GM21528 (cell line): ENCODE results near the gene UGT2B28.
"Not testable (repeated sequence)": the region's sequence is repeated elsewhere in the genome, so short reads cannot be mapped to it uniquely, and the experiment has no call there.

Experiments used
- ATAC-seq: cut with Tn5 transposase; IDR thresholded peaks from one replicate; pipeline ENCODE4 v1.9.1; 2021; ENCODE audit warnings: mild to moderate bottlenecking, moderate library complexity; ENCODE audit not compliant: unreplicated experiment, low FRiP score

Gene UGT2B28

DNA sequence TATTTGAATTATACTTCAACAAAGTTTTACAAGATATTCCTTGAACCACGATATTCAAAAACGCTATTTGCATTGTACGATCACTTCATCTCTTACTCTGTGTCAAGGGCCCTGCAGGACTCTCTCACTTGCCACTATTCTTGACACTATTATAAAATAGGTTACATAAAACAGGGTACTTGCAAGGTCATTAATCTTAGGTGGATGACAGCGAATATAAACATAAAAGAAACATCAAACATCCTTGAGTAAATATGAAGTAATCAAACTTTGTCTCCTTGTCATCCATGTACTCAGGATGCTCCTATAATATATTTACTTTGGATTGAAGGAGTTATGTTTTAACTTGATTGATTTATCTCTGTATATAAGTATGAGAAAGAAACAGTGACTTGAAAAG lies at the start of gene UGT2B28:
TSS of gene UGT2B28 (plus strand) at position 395 of the 400 bp plus-strand sequence. CDS start 26 bp downstream, outside the sequence.
- ATAC-seq = not testable (repeated sequence)

DNA sequence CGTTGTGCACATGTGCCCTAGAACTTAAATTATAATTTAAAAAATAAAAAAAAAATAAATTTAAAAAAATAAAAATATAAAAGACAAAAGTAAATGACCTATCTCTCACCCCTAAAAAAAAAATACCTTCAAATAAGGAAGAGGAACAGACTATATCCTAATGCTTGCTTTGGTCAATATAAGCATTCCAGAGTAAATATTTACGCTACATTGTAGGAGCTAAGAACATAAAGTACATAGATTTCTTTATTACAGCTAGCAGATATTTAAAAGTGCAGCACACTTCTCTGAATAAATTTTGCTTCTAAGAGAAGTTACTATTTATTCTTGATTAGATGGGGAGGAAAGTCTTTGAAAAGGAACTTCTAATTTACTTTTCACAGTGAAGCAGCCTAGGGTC lies 41.2 kb upstream of the UGT2B28 start:
- no peak for ATAC-seq

DNA sequence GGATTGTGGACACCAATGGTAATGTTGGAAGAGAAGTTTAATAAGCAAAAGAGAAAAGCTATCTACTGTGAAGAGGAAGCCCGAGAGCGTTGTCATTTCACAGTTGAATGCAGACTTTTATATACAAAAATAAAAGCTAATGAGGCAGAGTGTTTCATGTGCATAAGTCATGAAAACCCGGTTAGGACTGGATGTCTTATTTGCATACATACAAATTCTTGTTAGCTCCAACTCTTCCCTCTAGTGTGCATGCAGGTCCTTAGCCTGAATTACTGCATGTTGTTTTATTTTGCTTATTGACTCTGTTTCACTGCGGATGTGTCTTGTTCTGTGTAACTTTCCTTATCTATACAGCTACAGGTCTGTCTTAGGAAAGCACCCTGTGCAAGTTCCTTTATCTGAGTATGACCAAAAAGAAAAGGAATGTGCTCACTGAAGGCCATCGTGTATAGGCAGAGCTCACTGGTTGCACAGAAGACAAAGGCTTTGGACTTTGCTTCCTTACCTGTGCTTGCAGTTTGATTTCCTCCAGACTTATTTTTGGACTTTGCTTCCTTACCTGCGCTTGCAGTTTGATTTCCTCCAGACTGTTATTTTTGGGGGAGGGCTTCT lies 40.6 kb upstream of the UGT2B28 start:
- no peak for ATAC-seq

DNA sequence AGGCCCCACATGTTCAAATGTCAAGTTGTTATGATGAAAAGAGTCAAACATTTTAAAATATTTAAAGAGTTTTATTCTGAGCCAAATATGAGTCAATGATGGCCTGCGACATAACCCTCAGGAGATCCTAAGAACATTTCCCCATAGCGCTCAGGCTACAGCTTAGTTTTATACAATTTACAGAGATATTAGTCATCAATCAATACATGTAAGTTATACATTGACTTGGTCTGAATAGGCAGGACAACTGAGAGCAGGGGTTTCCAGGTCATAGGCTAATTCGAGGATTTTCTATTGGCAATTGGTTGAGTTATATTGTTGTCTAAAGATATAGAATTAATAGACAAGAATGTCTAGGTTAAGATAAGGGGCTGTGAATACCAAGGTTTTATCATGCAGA lies 39.5 kb upstream of the UGT2B28 start:
- not testable (repeated sequence) for ATAC-seq

GRCh38 chr4:69241746-69242145 lies 38.5 kb upstream of the UGT2B28 start:
- ATAC-seq = not testable (repeated sequence)

DNA sequence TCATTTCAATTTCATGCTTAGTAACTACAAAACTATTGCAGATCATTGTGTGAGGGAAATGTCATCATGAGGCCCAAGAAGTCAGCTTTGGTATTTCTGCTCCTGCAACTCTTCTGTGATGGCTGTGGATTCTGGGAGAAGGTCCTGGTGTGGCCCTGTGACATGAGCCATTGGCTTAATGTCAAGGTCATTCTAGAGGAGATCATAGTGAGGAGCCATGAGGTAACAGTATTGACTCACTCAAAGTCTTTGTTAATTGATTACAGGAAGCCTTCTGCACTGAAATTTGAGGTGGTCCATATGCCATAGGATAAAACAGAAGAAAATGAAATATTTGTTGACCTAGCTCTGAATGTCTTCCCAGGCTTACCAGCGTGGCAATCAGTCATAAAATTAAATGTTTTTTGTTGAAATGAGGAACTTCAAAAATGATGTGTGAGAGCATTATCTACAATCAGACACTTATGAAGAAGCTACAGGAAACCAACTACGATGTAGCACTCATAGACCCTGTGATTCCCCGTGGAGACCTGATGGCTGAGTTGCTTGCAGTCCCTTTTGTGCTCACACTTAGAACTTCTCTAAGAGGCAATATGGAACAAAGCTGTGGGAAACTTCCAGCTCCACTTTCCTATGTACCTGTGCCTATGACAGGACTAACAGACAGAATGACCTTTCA lies 37.6 kb upstream of the UGT2B28 start:
- not testable (repeated sequence) for ATAC-seq

- ATAC-seq = not testable (repeated sequence)
Measured at GRCh38 chr4:69250884-69251283, 29.4 kb upstream of the UGT2B28 start.

DNA sequence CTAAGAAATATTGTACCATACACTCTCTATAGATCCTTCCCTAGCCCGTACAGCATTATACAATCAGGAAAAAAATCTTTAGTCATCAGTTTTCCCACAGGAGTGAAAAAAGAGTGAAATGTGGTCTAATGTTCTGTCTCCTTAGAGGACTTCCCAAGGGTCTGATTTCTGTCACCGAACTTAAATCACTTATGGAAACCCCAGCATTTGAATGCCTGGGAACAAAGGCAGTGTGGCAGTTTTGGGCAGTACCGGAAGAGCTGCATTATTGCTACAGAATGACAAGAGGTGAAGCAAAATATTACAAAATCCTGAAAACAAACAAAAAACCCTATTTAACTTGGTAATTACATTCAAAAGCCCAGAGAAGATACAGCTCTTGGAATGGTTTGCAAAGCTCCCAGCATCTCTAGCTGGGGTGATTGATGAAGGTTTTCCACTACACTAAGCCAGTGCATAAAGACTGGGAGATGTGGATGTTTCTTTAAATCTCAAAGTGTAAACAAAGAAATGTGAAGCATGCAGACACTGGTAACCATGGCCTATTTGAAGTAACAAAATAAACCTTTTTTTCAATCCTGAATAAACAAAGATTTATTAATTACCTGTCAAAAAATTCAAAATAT lies 27.0 kb upstream of the UGT2B28 start:
- not testable (repeated sequence) for ATAC-seq

GRCh38 chr4:69268612-69269011 lies 11.7 kb upstream of the UGT2B28 start:
- not testable (repeated sequence) for ATAC-seq

DNA sequence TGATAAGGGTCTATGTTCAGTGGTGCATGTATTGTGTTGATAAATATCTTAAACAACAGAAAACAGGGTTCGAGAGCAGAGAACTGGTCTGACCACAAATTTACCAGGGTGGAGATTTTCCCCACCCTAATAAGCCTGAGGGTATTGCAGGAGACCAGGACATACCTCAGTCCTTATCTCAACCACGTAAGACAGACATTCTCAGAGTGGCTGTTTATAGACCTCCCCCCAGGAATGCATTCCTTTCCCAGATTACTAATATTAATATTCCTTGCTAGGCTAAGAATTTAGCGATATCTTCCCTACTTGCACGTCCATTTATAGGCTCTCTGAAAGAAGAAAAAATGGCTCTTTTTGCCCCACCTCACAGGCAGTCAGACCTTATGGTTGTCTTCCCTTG lies 16.1 kb downstream of the UGT2B28 start:
- ATAC-seq = not testable (repeated sequence)

DNA sequence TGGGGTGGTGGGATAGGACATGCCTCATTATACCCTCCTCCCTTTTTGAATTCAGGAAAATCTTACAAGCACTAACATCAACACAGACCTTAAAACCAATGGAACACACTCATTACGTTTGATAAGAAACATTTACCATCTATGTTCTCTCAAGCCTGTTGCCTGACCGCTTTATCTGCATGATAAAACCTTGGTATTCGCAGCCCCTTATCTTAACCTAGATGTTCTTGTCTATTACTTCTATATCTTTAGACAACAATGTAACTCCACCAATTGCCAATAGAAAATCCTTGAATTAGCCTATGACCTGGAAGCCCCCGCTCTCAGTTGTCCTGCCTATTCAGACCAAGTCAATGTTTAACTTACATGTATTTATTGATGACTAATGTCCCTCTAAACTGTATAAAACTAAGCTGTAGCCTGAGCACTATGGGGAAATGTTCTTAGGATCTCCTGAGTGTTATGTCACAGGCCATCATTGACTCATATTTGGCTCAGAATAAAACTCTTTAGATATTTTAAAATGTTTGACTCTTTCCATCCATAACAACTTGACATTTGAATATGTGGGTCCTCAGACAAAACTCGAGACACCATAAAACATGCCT lies 28.3 kb downstream of the UGT2B28 start:
- not testable (repeated sequence) for ATAC-seq

- not testable (repeated sequence) for ATAC-seq
Measured at GRCh38 chr4:69309549-69310076, 29.3 kb downstream of the UGT2B28 start.

- not testable (repeated sequence) for ATAC-seq
Measured at GRCh38 chr4:69310262-69310661, 30.0 kb downstream of the UGT2B28 start.

- ATAC-seq = peak; percentile 57
Measured at GRCh38 chr4:69317669-69318298, 37.5 kb downstream of the UGT2B28 start.

GRCh38 chr4:69321153-69321729 lies 41.0 kb downstream of the UGT2B28 start:
- ATAC-seq = no peak

GRCh38 chr4:69322055-69322454 lies 41.8 kb downstream of the UGT2B28 start:
- ATAC-seq = no peak

DNA sequence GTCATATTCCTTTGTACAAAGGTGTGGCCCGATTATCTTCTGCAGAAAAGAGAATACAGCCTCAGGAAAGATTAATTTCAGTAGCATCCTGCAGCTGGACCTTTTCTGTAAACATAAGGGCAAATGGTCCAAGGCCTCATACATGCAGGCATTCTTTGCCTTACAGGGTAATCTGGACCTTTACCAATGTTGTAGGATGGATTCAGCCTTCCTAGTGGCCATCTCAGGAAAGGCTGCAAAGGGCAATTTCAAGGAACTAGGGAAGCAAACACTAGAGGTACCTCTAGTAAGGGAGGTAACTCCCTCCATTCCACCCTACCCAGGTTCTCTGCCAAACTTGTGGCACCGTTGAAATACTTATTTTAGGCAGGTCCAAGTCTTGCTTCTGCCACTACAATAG lies 43.0 kb downstream of the UGT2B28 start:
- ATAC-seq = no peak

DNA sequence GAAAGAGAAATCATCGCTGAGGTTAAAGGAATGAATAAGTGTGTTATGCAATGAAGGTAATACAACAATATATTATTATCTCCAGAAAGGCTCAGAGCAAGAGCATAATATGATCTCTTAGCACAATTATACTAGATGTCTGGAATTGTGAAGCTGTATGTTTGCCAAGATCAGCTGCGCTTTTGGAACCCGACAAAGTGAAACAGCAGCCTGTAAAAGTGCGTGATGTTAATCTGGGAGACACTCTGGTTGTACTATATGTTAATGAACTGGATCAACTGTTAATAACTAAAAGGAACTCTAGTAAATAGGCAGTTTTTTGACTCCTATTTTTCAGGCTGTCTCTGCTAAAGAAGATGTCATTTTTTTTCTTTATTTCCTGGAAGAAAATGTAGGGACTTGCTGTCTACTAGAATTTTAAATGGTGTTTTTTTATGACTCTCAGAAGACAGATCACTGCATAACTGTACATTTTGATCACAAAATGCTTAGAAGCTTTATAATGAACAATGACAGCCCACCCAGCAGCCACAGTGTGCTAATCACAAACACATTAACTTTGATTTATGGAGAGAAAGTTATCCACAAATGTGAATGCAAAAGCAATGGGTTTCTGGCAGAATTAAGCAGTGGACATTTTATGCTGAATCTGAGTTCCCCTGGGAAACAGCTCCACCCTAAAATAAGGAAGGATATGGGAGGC lies 50.2 kb downstream of the UGT2B28 start:
- no peak for ATAC-seq

DNA sequence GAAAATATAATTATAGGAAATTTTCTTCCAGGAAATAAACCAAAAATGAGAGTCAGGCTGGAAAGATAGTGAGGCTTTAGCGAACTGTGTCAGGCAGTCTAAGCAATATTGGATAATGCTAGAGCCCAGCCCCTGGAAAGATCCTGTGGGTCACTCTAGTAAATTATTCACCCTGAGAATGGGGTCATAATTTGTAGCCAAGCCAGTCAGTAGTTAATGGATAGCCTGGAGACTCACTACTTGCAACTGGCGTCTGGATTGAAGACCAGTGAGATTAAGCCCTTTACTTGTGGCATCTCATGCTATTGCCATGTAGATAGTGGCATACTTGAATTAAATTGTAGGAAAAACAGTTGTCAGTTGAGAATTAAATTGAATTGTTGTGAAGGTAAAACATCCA lies 51.0 kb downstream of the UGT2B28 start:
- ATAC-seq = not testable (repeated sequence)

GRCh38 chr4:69335485-69335884 lies 55.2 kb downstream of the UGT2B28 start:
- not testable (repeated sequence) for ATAC-seq
